ENCODE data around the gene ACTRT2.

ACTRT2 gene

DNA sequence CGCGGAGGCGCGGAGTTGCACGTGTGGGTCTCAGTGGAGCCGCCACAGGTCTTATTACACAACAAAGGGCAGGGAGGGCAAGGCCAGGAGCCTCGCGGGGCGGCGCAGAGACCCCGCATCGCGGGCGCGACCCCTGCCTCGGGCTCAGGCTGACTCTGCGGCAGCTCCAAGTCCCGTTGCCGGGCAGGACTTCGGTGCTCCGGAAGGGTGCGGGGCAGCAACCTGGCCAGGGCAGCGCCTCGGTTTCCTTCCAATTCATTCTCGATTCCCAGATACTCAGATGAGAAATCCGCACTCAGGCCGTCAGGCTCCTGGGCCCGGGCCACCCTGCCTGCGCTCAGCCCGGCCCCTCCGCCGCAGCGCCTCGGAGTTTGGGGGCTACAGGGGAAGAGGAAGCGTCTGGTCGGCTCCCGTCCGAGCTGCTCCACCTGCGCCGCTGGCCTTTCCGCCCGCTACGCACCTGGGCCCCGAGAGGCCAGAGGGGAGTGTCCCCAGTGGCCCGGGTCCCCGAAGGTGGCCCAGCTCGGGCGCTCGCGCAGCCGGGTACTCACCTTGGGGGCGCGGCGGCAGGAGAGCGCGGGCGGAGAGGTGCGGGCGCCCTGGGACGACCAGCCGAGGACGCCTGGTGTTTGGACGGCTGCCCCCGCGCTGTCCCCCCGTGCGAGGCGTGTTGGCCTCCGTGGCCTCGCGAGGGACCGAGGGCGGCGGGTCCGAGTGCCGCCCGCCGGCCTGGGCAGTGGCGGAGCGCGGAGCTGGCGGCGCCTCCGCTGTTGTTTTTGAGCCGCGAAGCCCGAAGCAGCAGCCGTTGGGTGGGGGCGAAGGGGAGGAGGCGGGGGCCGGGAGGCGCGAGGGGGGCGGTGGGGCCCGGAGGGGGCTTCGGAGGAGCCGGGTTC, 46.6 kb downstream of the ACTRT2 start:
- peak overlapping the region; percentile 36 for H3K4me3 Mint-ChIP-seq
- H3K27me3 Mint-ChIP-seq = peaks cover 55% of the 10 kb centered on the region
- ATAC-seq = no peak
- no peaks in the 10 kb centered on the region for H3K9me3 Mint-ChIP-seq
- H3K36me3 Mint-ChIP-seq = no peaks in the 10 kb centered on the region
- no peak overlapping the region for H3K27ac Mint-ChIP-seq
- H3K4me1 Mint-ChIP-seq = no peaks in the 10 kb centered on the region

DNA sequence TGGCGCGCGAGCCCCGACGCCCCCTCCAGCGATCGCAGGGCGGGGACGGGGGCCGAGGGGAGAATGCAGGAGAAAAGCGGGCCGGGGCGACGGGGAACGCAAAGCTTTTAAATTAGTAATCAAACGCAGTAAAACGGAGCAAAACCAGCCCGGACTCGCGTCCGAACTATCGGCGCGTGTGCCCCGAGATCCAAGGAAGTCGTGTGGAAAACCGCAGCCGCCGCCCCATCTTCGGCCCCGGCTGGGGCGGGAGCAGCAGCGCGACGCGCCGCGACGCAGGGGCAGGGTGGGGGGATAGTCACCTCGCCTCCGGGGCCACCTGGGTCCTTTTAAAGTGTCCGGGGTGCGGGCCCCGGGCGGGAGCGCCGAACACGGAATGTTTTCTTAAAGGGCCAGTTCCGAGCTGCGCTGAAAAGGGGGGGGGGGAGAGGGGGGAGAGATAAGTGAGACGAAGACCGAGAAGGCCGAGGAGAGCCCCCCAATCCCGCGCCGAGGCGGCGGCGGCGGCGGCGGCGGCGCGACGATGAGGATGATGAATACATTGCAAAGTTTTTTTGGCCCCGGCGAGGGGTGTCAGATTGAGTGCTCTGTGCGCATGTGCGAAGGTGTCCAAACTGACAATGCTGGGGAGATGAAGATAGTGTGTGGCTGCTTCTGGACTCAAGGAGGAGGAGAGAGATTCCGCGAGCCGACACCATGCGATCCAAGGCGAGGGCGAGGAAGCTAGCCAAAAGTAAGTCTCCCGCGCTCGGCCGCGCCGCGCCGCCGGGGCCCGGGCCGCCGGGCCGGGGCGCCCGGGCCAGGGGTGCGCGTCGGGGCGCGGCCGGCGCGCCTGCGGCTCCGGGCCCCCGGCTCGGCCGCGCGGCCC, 47.5 kb downstream of the ACTRT2 start, which contains the start of gene PRDM16:
PRDM16 (plus strand) TSS at position 640 of the 868 bp plus-strand sequence; CDS start at position 697, 57 bp downstream.
- H3K27me3 Mint-ChIP-seq = peaks cover 58% of the 10 kb centered on the region
- peak within 1 kb of the TSS; percentile 77 for H3K4me3 Mint-ChIP-seq
- ATAC-seq = no peak
- H3K27ac Mint-ChIP-seq = no peak within 1 kb of the TSS
- no peaks in the 10 kb centered on the region for H3K4me1 Mint-ChIP-seq
- H3K9me3 Mint-ChIP-seq = no peaks in the 10 kb centered on the region
- H3K36me3 Mint-ChIP-seq = no peaks in the 10 kb centered on the region

DNA sequence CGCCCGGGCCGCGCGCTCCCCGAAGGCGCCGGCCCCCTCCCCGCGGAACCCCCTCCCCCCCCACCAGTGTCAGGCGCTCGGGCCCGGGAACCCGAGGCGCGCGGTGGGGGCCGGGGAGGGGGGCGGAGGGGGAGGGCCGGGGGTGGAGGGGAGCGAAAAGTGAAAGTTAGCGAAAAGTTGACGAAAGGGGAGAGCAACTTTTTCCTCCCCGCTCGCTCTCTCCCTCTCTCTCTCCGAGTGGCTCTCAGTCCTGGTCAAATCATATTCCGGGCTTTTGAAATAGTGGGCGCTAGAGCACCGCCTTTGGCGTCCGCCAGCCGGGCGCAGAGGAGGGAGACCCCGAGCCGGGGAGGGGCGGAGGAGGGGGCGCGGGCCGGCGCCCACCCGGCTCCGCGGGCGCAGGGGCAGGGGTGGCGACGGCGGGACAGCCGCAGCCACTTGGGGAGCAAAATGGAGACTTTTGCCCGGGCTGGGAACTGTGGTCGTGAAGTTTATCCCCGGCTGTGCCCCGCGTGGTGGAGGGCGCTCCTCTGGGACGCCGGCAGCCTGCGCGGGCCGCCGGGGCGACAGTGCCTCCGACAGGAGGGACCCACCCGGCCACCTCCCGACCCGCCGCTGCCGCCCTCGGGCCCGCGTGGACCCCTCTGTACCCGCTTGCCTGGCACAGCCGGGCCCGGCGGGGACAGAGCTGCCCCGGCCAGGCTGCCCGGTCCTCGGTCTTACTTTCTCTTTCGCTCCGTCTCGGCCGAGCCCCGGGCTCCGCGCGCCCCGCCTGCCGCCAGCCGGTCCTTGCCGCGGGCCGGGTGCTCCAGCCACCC, 48.4 kb downstream of the ACTRT2 start:
- Mint-ChIP-seq H3K9me3 (no peaks in the 10 kb centered on the region), H3K4me3 (peak overlapping the region; percentile 62), H3K4me1 (no peaks in the 10 kb centered on the region), H3K27ac (no peak overlapping the region), H3K27me3 (peaks cover 66% of the 10 kb centered on the region), H3K36me3 (no peaks in the 10 kb centered on the region)
- no peak for ATAC-seq

DNA sequence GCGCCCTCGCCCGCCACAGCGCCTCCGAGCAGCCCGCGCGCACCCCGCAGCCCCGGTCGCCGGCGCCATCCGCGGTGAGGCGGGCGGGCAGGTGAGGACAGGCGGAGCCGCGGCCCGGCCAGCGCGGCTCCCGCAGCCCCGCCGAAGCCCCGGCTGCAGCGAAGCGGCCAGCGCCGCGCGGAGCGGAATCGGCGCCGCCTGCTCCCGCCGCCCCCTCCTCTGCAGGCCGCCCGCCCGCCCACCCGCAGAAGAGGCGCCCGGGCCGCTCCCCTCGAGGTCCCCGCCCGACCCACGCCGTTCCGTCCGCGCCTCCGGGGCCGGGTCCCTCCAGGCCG, 49.0 kb downstream of the ACTRT2 start:
- H3K36me3 Mint-ChIP-seq = no peaks in the 10 kb centered on the region
- no peak for ATAC-seq
- H3K4me3 Mint-ChIP-seq = no peak overlapping the region
- H3K27me3 Mint-ChIP-seq = peaks cover 63% of the 10 kb centered on the region
- no peaks in the 10 kb centered on the region for H3K4me1 Mint-ChIP-seq
- no peak overlapping the region for H3K27ac Mint-ChIP-seq
- H3K9me3 Mint-ChIP-seq = no peaks in the 10 kb centered on the region

DNA sequence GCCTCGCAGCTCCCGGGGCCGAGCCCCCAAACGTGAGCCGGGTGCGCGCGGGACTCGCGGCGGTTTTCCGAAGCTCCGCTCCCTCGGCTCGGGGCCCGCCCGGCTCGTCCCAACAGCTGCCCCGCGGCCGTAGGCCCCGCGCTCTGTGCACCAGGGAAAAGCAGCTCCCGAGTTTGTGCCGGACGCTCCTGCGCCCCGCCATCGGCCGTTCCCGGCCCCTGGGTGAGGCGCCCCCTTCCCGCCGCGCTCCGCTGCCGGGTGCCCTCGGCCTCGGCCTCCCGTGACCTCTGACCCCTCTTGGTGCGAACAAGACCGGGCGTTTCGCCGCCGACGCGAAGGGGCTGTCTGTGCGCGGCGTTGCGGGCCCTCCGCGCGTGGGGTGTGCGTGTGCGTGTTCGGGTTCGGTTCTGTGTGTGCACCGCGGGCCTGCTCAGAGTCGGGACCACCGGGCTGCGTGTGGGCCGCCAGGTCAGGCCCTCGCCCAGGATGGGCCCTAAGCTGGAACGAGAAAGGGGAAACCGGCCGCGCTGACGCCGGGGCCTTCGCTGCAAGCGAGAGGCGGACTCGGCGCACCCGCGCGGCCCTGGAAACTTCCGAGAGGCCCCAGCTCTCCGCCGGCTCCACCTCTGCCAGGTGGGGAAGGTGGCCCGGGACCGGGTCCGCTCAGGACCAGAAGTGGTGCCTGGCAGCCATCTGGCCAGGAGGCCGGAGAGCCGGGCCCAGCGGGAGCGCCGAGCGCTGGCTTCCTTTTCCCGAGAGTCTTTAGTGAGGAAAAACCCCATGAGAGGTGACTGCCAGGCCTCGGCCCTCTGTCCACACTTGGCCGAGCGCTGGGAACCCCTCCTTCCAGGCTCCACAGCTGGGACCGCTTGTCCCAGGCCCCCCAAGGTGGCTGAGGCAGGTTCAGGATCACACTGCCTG, 49.6 kb downstream of the ACTRT2 start:
- H3K36me3 Mint-ChIP-seq = no peaks in the 10 kb centered on the region
- H3K4me3 Mint-ChIP-seq = peak overlapping the region; percentile 21
- peaks cover 64% of the 10 kb centered on the region for H3K27me3 Mint-ChIP-seq
- no peak overlapping the region for H3K27ac Mint-ChIP-seq
- H3K9me3 Mint-ChIP-seq = no peaks in the 10 kb centered on the region
- ATAC-seq = no peak
- H3K4me1 Mint-ChIP-seq = no peaks in the 10 kb centered on the region

DNA sequence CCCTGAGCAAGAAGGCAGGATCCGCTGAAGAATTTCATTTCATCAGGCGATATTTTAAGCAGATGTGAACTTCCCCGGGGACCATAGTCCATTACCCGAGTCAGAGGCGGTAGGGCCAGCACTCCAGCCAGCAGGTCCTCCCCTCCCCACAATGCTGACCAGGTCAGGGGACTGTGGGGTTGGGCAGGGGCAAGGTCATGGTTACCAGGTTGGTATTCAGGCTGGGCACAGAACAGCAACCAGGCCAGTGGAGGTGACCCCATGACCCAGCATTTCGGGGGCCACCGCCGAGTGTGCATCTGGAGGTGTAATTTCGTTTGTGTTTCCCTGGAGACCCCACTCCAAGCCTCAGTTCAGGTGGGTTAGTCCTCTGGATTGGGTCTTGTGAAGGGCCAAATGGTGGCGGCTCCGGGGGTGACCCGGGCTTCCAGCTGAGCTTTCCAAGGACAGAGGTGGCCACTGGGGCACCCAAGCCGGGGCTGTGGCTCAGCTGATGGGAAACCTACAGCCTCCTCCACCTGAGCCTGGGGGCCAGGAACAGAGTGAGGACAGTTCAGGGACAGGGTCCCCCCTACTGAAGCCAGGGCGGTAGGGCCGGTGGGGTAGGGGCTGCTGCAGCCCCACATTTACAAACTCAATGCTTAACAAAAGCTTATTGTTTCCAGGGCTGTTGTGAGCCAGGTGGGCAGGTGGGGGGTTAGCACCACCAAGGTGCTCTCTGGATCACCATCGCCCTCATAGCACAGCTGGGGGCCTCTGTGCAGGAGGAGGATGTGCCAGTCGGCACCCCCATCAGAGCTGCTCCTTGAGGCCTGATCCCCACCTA, 50.5 kb downstream of the ACTRT2 start:
- Mint-ChIP-seq H3K4me3 (no peak overlapping the region), H3K4me1 (no peaks in the 10 kb centered on the region), H3K9me3 (no peaks in the 10 kb centered on the region), H3K36me3 (no peaks in the 10 kb centered on the region), H3K27ac (no peak overlapping the region), H3K27me3 (peaks cover 64% of the 10 kb centered on the region)
- no peak for ATAC-seq
